Measurements from ENCODE around the gene BBS9. TPM values are rescaled to one million over a fixed set of nuclear protein-coding genes. Genes with fewer than 3 reads are reported as not detected.

Gene BBS9
- total and polyA plus RNA-seq, 4 donors, result 2.3 to 9.5 (median 4.5) TPM

DNA sequence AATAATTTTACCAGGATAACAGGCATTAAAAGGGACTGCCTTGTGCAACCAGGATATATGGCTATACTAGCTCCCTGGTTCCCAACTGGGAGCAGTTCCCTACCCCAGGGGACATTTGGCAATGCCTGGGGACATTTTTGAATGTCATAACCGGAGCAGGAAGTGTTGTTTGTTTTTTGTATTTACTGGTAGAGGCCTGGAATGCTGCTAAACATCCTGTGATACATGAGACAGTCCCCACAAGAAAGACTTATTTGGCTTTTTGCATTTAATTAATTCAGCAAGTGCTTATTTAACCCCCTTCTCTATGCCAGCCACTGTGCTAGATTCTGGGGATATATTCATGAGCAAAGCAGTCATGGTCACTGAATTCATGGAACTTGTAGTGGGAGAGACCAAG lies 181.2 kb downstream of the BBS9 start:
- no peak for TF ChIP-seq RXRA (IDR thresholded peaks at IDR 0.05)
- no peak for TF ChIP-seq SP1 (IDR thresholded peaks at IDR 0.05)
- TF ChIP-seq HNF4G (IDR thresholded peaks at IDR 0.05), result no peak
- no peak for TF ChIP-seq YY1 (IDR thresholded peaks at IDR 0.05)
- no peak for TF ChIP-seq JUND (IDR thresholded peaks at IDR 0.05)
- TF ChIP-seq, protein P1, sequence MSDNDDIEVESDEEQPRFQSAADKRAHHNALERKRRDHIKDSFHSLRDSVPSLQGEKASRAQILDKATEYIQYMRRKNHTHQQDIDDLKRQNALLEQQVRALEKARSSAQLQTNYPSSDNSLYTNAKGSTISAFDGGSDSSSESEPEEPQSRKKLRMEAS (IDR thresholded peaks at IDR 0.05), result no peak
- no peak for TF ChIP-seq FOXA2 (IDR thresholded peaks at IDR 0.05)
- TF ChIP-seq, protein P2, sequence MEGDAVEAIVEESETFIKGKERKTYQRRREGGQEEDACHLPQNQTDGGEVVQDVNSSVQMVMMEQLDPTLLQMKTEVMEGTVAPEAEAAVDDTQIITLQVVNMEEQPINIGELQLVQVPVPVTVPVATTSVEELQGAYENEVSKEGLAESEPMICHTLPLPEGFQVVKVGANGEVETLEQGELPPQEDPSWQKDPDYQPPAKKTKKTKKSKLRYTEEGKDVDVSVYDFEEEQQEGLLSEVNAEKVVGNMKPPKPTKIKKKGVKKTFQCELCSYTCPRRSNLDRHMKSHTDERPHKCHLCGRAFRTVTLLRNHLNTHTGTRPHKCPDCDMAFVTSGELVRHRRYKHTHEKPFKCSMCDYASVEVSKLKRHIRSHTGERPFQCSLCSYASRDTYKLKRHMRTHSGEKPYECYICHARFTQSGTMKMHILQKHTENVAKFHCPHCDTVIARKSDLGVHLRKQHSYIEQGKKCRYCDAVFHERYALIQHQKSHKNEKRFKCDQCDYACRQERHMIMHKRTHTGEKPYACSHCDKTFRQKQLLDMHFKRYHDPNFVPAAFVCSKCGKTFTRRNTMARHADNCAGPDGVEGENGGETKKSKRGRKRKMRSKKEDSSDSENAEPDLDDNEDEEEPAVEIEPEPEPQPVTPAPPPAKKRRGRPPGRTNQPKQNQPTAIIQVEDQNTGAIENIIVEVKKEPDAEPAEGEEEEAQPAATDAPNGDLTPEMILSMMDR (IDR thresholded peaks at IDR 0.05; ENCODE audit: low read depth, low read length, missing input control), result no peak
- TF ChIP-seq RAD21 (IDR thresholded peaks at IDR 0.05), result no peak
- no peak for TF ChIP-seq FOXA1 (IDR thresholded peaks at IDR 0.05)
- TF ChIP-seq NR2F2 (IDR thresholded peaks at IDR 0.05), result no peak
- TF ChIP-seq TAF1 (conservative IDR thresholded peaks at IDR 0.05), result no peak
- TF ChIP-seq, protein P3, sequence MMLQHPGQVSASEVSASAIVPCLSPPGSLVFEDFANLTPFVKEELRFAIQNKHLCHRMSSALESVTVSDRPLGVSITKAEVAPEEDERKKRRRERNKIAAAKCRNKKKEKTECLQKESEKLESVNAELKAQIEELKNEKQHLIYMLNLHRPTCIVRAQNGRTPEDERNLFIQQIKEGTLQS (IDR thresholded peaks at IDR 0.05), result no peak
- TF ChIP-seq, protein P4, sequence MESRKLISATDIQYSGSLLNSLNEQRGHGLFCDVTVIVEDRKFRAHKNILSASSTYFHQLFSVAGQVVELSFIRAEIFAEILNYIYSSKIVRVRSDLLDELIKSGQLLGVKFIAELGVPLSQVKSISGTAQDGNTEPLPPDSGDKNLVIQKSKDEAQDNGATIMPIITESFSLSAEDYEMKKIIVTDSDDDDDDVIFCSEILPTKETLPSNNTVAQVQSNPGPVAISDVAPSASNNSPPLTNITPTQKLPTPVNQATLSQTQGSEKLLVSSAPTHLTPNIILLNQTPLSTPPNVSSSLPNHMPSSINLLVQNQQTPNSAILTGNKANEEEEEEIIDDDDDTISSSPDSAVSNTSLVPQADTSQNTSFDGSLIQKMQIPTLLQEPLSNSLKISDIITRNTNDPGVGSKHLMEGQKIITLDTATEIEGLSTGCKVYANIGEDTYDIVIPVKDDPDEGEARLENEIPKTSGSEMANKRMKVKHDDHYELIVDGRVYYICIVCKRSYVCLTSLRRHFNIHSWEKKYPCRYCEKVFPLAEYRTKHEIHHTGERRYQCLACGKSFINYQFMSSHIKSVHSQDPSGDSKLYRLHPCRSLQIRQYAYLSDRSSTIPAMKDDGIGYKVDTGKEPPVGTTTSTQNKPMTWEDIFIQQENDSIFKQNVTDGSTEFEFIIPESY (IDR thresholded peaks at IDR 0.05), result no peak
- no peak for TF ChIP-seq GABPA (IDR thresholded peaks at IDR 0.05 in 1 of 2, conservative IDR thresholded peaks at IDR 0.05 in 1 of 2)
- no peak for TF ChIP-seq HNF4A (conservative IDR thresholded peaks at IDR 0.05)
- no peaks in the 10 kb centered on the region for H3K4me1 ChIP-seq (ENCODE audit: control insufficient read depth in 4 of 4, insufficient read depth in 4 of 4, low read length in 3 of 4)
- no peaks in the 10 kb centered on the region for H3K36me3 ChIP-seq (ENCODE audit: control insufficient read depth in 4 of 4, insufficient read depth in 3 of 4, low read depth in 1 of 4, low read length in 3 of 4)
- no peak for DNase-seq (ENCODE audit: low spot score)
- H3K4me3 ChIP-seq (ENCODE audit: low read depth in 1 of 3, low read length in 3 of 3), result no peak overlapping the region
- H3K9me3 ChIP-seq (ENCODE audit: control insufficient read depth in 4 of 4, low read length in 3 of 4), result no peaks in the 10 kb centered on the region
- no peaks in the 10 kb centered on the region for H3K27me3 ChIP-seq (ENCODE audit: control insufficient read depth in 4 of 4, insufficient read depth in 4 of 4, low read length in 3 of 4)
- WGBS, result 65% methylated on average over 1 of the region's 1 CpG
- H3K9ac ChIP-seq (ENCODE audit: low read depth in 1 of 2, low read length in 2 of 2), result no peak overlapping the region
- H3K27ac ChIP-seq (ENCODE audit: low read depth in 1 of 2, low read length in 2 of 2), result no peak overlapping the region

DNA sequence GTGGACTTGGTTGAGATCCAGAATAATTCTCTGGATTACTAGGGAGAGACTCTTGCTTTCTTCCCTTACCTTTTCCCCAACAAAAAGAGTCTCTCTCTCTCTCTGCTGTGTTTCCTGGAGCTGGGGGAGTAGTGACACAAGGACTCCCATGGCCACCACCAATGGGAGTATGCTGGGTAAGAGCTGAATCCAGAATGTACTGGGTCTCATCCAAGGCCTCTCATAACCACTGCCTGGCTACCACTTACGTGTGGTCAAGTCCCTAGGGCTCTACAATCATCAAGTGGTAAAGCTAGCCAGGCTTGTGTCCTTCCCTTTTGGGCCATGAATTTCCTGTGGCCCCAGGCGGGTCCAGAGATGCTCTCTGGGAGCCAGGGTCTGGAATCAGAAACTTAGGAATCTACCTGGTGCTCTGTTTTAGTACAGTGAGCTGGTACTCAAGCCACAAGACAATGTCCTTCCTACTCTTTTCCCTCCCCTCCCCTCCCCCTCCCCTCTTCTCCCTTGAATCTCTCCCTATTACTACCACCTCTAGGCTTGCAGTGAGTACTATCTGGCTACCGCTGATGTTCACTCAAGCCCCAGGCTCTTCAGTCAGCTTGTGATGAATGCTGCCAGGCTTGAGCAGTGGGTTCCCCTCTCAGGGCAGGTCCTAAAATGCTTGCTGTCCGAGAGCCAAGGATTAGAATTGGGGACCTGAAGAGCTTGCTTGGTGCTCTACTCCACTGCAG lies 196.6 kb downstream of the BBS9 start:
- no peak overlapping the region for H3K27ac ChIP-seq (ENCODE audit: low read depth in 1 of 2, low read length in 2 of 2)
- 94% methylated on average over 4 of the region's 4 CpGs for WGBS

More for the DNA sequence above, 196.6 kb downstream of the BBS9 start:
- H3K9me3 ChIP-seq (ENCODE audit: control insufficient read depth in 4 of 4, low read length in 3 of 4), result no peaks in the 10 kb centered on the region
- no peak overlapping the region for H3K4me3 ChIP-seq (ENCODE audit: low read depth in 1 of 3, low read length in 3 of 3)
- no peak overlapping the region for H3K9ac ChIP-seq (ENCODE audit: low read depth in 1 of 2, low read length in 2 of 2)
- TF ChIP-seq RAD21 (IDR thresholded peaks at IDR 0.05) (no peak), RXRA (IDR thresholded peaks at IDR 0.05) (no peak), NR2F2 (IDR thresholded peaks at IDR 0.05) (no peak), GABPA (IDR thresholded peaks at IDR 0.05 in 1 of 2, conservative IDR thresholded peaks at IDR 0.05 in 1 of 2) (no peak), HNF4A (conservative IDR thresholded peaks at IDR 0.05) (no peak), YY1 (IDR thresholded peaks at IDR 0.05) (no peak), FOXA2 (IDR thresholded peaks at IDR 0.05) (no peak), EGR1 (IDR thresholded peaks at IDR 0.05; ENCODE audit: low read depth in 2 of 2) (no peak), FOXA1 (IDR thresholded peaks at IDR 0.05) (no peak), JUND (IDR thresholded peaks at IDR 0.05) (no peak)
- TF ChIP-seq, protein P3 (IDR thresholded peaks at IDR 0.05), result no peak
- TF ChIP-seq, protein P1 (IDR thresholded peaks at IDR 0.05), result no peak
- TF ChIP-seq, protein P4 (IDR thresholded peaks at IDR 0.05), result no peak
- TF ChIP-seq, protein P5, sequence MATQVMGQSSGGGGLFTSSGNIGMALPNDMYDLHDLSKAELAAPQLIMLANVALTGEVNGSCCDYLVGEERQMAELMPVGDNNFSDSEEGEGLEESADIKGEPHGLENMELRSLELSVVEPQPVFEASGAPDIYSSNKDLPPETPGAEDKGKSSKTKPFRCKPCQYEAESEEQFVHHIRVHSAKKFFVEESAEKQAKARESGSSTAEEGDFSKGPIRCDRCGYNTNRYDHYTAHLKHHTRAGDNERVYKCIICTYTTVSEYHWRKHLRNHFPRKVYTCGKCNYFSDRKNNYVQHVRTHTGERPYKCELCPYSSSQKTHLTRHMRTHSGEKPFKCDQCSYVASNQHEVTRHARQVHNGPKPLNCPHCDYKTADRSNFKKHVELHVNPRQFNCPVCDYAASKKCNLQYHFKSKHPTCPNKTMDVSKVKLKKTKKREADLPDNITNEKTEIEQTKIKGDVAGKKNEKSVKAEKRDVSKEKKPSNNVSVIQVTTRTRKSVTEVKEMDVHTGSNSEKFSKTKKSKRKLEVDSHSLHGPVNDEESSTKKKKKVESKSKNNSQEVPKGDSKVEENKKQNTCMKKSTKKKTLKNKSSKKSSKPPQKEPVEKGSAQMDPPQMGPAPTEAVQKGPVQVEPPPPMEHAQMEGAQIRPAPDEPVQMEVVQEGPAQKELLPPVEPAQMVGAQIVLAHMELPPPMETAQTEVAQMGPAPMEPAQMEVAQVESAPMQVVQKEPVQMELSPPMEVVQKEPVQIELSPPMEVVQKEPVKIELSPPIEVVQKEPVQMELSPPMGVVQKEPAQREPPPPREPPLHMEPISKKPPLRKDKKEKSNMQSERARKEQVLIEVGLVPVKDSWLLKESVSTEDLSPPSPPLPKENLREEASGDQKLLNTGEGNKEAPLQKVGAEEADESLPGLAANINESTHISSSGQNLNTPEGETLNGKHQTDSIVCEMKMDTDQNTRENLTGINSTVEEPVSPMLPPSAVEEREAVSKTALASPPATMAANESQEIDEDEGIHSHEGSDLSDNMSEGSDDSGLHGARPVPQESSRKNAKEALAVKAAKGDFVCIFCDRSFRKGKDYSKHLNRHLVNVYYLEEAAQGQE (IDR thresholded peaks at IDR 0.05), result no peak
- no peak for DNase-seq (ENCODE audit: low spot score)
- no peaks in the 10 kb centered on the region for H3K36me3 ChIP-seq (ENCODE audit: control insufficient read depth in 4 of 4, insufficient read depth in 3 of 4, low read depth in 1 of 4, low read length in 3 of 4)
- H3K4me1 ChIP-seq (ENCODE audit: control insufficient read depth in 4 of 4, insufficient read depth in 4 of 4, low read length in 3 of 4), result no peaks in the 10 kb centered on the region
- no peaks in the 10 kb centered on the region for H3K27me3 ChIP-seq (ENCODE audit: control insufficient read depth in 4 of 4, insufficient read depth in 4 of 4, low read length in 3 of 4)
